WTC11 (cell line): ENCODE results near the gene OTUD3. TPM values are rescaled to one million over a fixed set of nuclear protein-coding genes. Genes with fewer than 3 reads are reported as not detected.

Experiments used
- ATAC-seq: fragments of 200-7000 bp; cut with Tn5 transposase; 2 replicates; pipeline ENCODE4 v1.10.0; 2021; ENCODE audit warnings: mild to moderate bottlenecking, moderate library complexity
- CTCF ChIA-PET: fragments of 300-600 bp; sonication (Branson Sonifier 250); formaldehyde crosslinking; loops from one replicate; lab custom pipeline; 2021; ENCODE audit warnings: antibody characterized with exemption; lab: Charles Lee
- POLR2A ChIA-PET: fragments of 350-600 bp; sonication (Branson Sonifier 250); formaldehyde crosslinking; loops from one replicate; lab custom pipeline; 2021; ENCODE audit warnings: antibody characterized with exemption; lab: Charles Lee
- DNase-seq: peaks from one replicate; pipeline ENCODE4 v3.0.0; 2021; ENCODE audit warnings: low spot score
- H3K27ac Mint-ChIP-seq: 2 replicates; pipeline ENCODE4 v1.8.0; 2021; ENCODE audit warnings: mixed read lengths
- H3K27me3 Mint-ChIP-seq: 2 replicates; pipeline ENCODE4 v1.8.0; 2021; ENCODE audit warnings: low read depth, mild to moderate bottlenecking, moderate library complexity, mixed read lengths
- H3K36me3 Mint-ChIP-seq: 2 replicates; pipeline ENCODE4 v1.8.0; 2021; ENCODE audit warnings: mixed read lengths
- H3K4me1 Mint-ChIP-seq: 2 replicates; pipeline ENCODE4 v1.8.0; 2022; ENCODE audit warnings: mixed read lengths
- H3K4me3 Mint-ChIP-seq: 2 replicates; pipeline ENCODE4 v1.8.0; 2021; ENCODE audit warnings: mild to moderate bottlenecking, moderate library complexity, mixed read lengths
- H3K9me3 Mint-ChIP-seq: 2 replicates; pipeline ENCODE4 v1.8.0; 2021; ENCODE audit warnings: mixed read lengths
- ATF1 ChIP-seq: sonication (generic); formaldehyde crosslinking; IDR thresholded peaks from 2 replicates; pipeline ENCODE4 v1.8.1; 2023; ENCODE audit warnings: mild to moderate bottlenecking, moderate library complexity, missing genetic modification reagents
- ATF3 ChIP-seq: sonication (generic); formaldehyde crosslinking; conservative IDR thresholded peaks from 2 replicates; pipeline ENCODE4 v1.8.1; 2022; ENCODE audit warnings: mild to moderate bottlenecking, missing genetic modification reagents
- ATF6 ChIP-seq: sonication (generic); formaldehyde crosslinking; IDR thresholded peaks from 2 replicates; pipeline ENCODE4 v1.8.1; 2023; ENCODE audit warnings: mild to moderate bottlenecking, missing genetic modification reagents
- CREB1 ChIP-seq: sonication (generic); formaldehyde crosslinking; IDR thresholded peaks from 2 replicates; pipeline ENCODE4 v1.8.0; 2023; ENCODE audit warnings: mild to moderate bottlenecking, missing genetic modification reagents
- E2F5 ChIP-seq: sonication (generic); formaldehyde crosslinking; IDR thresholded peaks from 2 replicates; pipeline ENCODE4 v1.8.1; 2022; ENCODE audit warnings: mild to moderate bottlenecking, moderate library complexity, missing genetic modification reagents
- ERG ChIP-seq: fragments of 250-450 bp; sonication (Bioruptor Pico); IDR thresholded peaks from 2 replicates; pipeline ENCODE4 v1.8.0; 2021; ENCODE audit warnings: mild to moderate bottlenecking
- ESRRA ChIP-seq: sonication (generic); formaldehyde crosslinking; IDR thresholded peaks from 2 replicates; pipeline ENCODE4 v1.8.1; 2022; ENCODE audit warnings: mild to moderate bottlenecking, missing genetic modification reagents, borderline replicate concordance
- GABPB1 ChIP-seq: sonication (generic); formaldehyde crosslinking; IDR thresholded peaks from 2 replicates; pipeline ENCODE4 v1.8.1; 2023; ENCODE audit warnings: mild to moderate bottlenecking, missing genetic modification reagents
- HMGA2 ChIP-seq: fragments of 250-450 bp; sonication (Bioruptor Pico); IDR thresholded peaks from 2 replicates; pipeline ENCODE4 v1.4.0; 2021; ENCODE audit warnings: mild to moderate bottlenecking, moderate library complexity
- KAT7 ChIP-seq: sonication (generic); formaldehyde crosslinking; IDR thresholded peaks from 2 replicates; pipeline ENCODE4 v1.8.1; 2023; ENCODE audit warnings: missing genetic modification reagents, mild to moderate bottlenecking, borderline replicate concordance
- MLX ChIP-seq: sonication (generic); formaldehyde crosslinking; IDR thresholded peaks from 2 replicates; pipeline ENCODE4 v1.8.1; 2023; ENCODE audit warnings: mild to moderate bottlenecking, missing genetic modification reagents, moderate library complexity
- NFE2L1 ChIP-seq: sonication (generic); formaldehyde crosslinking; IDR thresholded peaks from 2 replicates; pipeline ENCODE4 v1.8.1; 2023; ENCODE audit warnings: missing genetic modification reagents
- NFYB ChIP-seq: sonication (generic); formaldehyde crosslinking; conservative IDR thresholded peaks from 2 replicates; pipeline ENCODE4 v1.8.0; 2022; ENCODE audit warnings: low read depth, missing genetic modification reagents
- NR3C1 ChIP-seq: sonication (generic); formaldehyde crosslinking; conservative IDR thresholded peaks from 2 replicates; pipeline ENCODE4 v1.8.1; 2023; ENCODE audit warnings: low read depth, mild to moderate bottlenecking, missing genetic modification reagents
- OVOL2 ChIP-seq: fragments of 250-450 bp; sonication (Bioruptor Pico); IDR thresholded peaks from 2 replicates; pipeline ENCODE4 v1.9.0; 2021; ENCODE audit warnings: mild to moderate bottlenecking, borderline replicate concordance
- RELA ChIP-seq: sonication (generic); formaldehyde crosslinking; IDR thresholded peaks from 2 replicates; pipeline ENCODE4 v1.8.1; 2022; ENCODE audit warnings: missing genetic modification reagents, mild to moderate bottlenecking, borderline replicate concordance
- SMAD4 ChIP-seq: sonication (generic); formaldehyde crosslinking; IDR thresholded peaks from 2 replicates; pipeline ENCODE4 v1.8.0; 2022; ENCODE audit warnings: mild to moderate bottlenecking, missing genetic modification reagents
- SP1 ChIP-seq: sonication (generic); formaldehyde crosslinking; conservative IDR thresholded peaks from 2 replicates; pipeline ENCODE4 v1.8.1; 2022; ENCODE audit warnings: missing genetic modification reagents
- ZBTB43 ChIP-seq: sonication (generic); formaldehyde crosslinking; IDR thresholded peaks from 2 replicates; pipeline ENCODE4 v1.8.1; 2023; ENCODE audit warnings: mild to moderate bottlenecking, missing genetic modification reagents
- ZNF121 ChIP-seq: sonication (generic); formaldehyde crosslinking; IDR thresholded peaks from 2 replicates; pipeline ENCODE4 v1.8.0; 2023; ENCODE audit warnings: missing genetic modification reagents
- ZNF138 ChIP-seq: sonication (generic); formaldehyde crosslinking; conservative IDR thresholded peaks from 2 replicates; pipeline ENCODE4 v1.8.1; 2022; ENCODE audit warnings: mild to moderate bottlenecking, moderate library complexity, missing genetic modification reagents
- ZNF317 ChIP-seq: sonication (generic); formaldehyde crosslinking; IDR thresholded peaks from 2 replicates; pipeline ENCODE4 v1.8.1; 2023; ENCODE audit warnings: low read depth, mild to moderate bottlenecking, moderate library complexity, missing genetic modification reagents, borderline replicate concordance
- ZNF396 ChIP-seq: fragments of 250-450 bp; sonication (Bioruptor Pico); IDR thresholded peaks from 2 replicates; pipeline ENCODE4 v1.8.0; 2021; ENCODE audit warnings: mild to moderate bottlenecking, moderate library complexity, borderline replicate concordance
- ZNF423 ChIP-seq: fragments of 250-450 bp; sonication (Bioruptor Pico); IDR thresholded peaks from 2 replicates; pipeline ENCODE4 v2.1.2; 2022; ENCODE audit warnings: mild to moderate bottlenecking, moderate library complexity
- total RNA-seq: library from RNA; stranded (reverse); gene quantifications from 3 replicates; pipeline ENCODE4 v1.2.3, GENCODE V29; 2021

The OTUD3 gene
- total RNA-seq, 1 experiment from 2014 or later, result 16.1 TPM

GRCh38 chr1:19892628-19893168, 10.5 kb downstream of the OTUD3 start (continued):
- no peak for TF ChIP-seq ZNF423
- no peak for TF ChIP-seq ZBTB43 (CRISPR knock-in tag)
- TF ChIP-seq ATF1 (CRISPR knock-in tag), result no peak
- TF ChIP-seq ATF3 (CRISPR knock-in tag), result no peak
- no peak for TF ChIP-seq HMGA2 (CRISPR knock-in tag)
- TF ChIP-seq ZNF396, result no peak
- no peak for TF ChIP-seq RELA
- no peak for TF ChIP-seq SMAD4 (CRISPR knock-in tag)
- no peak for TF ChIP-seq OVOL2 (CRISPR knock-in tag)
- TF ChIP-seq ATF6 (CRISPR knock-in tag), result no peak

- Mint-ChIP-seq H3K36me3 (peaks cover 52% of the 10 kb centered on the region), H3K27ac (no peak overlapping the region), H3K4me1 (no peaks in the 10 kb centered on the region), H3K9me3 (no peaks in the 10 kb centered on the region), H3K4me3 (no peak overlapping the region), H3K27me3 (no peaks in the 10 kb centered on the region)
- no peak for DNase-seq
- TF ChIP-seq SP1 (CRISPR knock-in tag) (no peak), ESRRA (no peak), NFE2L1 (no peak), ZNF121 (CRISPR knock-in tag) (no peak), NFYB (CRISPR knock-in tag) (no peak), ZNF317 (no peak), GABPB1 (no peak), E2F5 (no peak), ZNF138 (CRISPR knock-in tag) (no peak), ERG (no peak), ATF3 (CRISPR knock-in tag) (no peak)
- ChIA-PET POLR2A (no interaction called here), CTCF (no interaction called here)
- no peak for ATAC-seq
These were observed 11.5 kb downstream of the OTUD3 start for GRCh38 chr1:19893687-19894086.

- Mint-ChIP-seq H3K27ac (no peak overlapping the region), H3K27me3 (no peaks in the 10 kb centered on the region), H3K9me3 (no peaks in the 10 kb centered on the region), H3K4me3 (no peak overlapping the region), H3K36me3 (peaks cover 58% of the 10 kb centered on the region), H3K4me1 (no peaks in the 10 kb centered on the region)
- no peak for ATAC-seq
- no peak for DNase-seq
- CTCF ChIA-PET, result no interaction called here
- TF ChIP-seq NR3C1, result no peak
- no peak for TF ChIP-seq MLX
- TF ChIP-seq CREB1 (CRISPR knock-in tag), result no peak
- TF ChIP-seq KAT7 (CRISPR knock-in tag), result no peak
- POLR2A ChIA-PET, result no interaction called here
These were observed 12.0 kb downstream of the OTUD3 start for GRCh38 chr1:19894218-19894617.
